HG03520 (cell line): ENCODE results near the gene CSNK2A3.
"Not testable (repeated sequence)": the region's sequence is repeated elsewhere in the genome, so short reads cannot be mapped to it uniquely, and the experiment has no call there.

Source experiments
- ATAC-seq: cut with Tn5 transposase; IDR thresholded peaks from one replicate; pipeline ENCODE4 v1.9.1; 2021; ENCODE audit warnings: mild to moderate bottlenecking, moderate library complexity; ENCODE audit not compliant: unreplicated experiment

Gene CSNK2A3

DNA sequence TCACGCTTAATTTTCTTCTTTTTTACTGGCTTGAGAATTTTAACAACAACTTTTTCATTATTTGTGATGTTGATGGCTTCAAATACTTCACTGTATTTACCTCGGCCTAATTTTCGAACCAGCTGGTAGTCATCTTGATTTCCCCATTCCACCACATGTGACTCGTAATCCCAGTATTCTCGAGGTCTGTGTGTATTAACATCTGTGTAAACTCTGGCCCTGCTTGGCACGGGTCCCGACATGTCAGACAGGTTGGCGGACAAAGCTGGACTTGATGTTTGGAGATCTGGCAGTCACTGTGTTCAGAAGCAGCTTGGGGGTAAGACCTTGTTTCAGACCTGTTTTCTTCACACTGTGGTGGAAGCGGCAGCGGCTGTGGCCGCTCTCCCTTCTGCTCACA is at the start of gene CSNK2A3:
Gene CSNK2A3, minus strand, starts transcription at position 373 of the 400 bp plus-strand sequence. Its CDS starts 131 bp downstream, at position 242.
- ATAC-seq: not testable (repeated sequence)

DNA sequence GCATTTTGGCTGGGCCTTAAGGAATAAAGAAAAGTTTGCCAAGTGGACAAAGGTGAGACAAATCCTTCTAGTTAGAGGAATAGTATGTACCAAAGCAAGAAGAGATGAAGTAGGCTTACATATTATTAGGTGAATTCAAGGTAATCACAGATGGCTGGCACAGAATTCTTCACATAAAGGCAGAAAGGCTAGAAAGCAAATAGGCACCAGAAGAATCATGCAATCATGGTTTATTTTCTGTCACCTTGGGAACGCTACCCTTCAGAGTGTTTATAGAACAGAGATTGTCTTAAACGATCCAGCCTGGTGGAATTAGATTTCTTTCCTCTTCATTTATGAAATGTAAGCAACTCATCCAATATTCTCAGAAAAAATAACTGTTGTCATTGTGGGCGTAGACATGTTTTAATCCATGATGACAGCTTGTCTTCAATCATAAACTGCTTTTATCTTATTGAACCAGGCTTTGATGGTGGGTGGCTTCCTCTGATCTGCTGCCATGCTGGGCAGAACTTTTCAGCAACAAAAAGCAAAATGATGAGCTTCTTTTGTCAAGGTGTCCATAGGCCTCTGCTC is 49.0 kb upstream of the CSNK2A3 start:
- ATAC-seq: no peak

DNA sequence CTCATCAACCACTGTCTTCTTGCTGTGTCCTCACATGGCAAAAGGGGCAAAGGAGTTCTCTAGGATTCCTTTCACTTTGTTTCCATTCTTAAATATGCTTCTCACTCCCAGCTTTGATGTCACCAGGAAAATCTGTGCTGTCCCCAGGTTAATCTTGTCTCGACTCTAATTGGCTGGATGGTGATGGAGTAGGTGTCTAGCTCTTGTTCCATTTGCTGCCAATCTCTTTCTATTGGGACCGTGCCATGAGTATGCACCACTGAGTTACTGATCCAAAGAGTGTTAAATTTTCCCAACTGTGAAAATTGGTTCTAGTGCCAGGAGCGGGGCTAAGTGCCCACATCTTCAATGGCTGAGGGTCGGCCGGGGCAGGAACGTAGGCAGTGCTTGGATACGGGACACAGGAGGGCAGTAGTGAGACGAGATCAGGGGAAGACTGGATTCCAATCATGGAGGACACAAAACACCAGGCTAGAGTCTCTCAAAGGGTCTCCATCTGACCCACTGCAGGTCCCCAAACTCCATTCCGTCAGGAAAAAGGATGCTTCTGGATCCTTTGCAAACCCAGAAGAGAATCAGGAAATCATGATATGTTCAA is 47.7 kb upstream of the CSNK2A3 start:
- ATAC-seq: no peak

DNA sequence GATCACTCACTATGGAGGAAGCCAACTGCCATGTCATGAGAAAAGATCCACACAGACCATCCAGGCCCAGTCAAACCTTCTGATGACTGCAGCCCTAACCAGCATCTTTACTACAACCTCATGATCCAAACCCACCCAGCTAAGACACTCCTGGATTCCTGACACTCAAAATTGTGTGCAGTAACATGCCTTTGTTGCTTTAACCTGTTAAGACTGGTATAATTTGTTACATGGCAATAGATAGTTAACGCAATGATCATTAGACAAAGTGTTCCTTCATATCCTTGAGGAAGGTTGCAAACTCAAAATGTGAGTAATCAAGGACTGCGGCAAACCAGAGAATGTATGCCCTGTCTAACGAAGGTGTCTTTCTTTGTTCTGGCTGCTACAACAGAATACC is 47.1 kb upstream of the CSNK2A3 start:
- no peak for ATAC-seq

DNA sequence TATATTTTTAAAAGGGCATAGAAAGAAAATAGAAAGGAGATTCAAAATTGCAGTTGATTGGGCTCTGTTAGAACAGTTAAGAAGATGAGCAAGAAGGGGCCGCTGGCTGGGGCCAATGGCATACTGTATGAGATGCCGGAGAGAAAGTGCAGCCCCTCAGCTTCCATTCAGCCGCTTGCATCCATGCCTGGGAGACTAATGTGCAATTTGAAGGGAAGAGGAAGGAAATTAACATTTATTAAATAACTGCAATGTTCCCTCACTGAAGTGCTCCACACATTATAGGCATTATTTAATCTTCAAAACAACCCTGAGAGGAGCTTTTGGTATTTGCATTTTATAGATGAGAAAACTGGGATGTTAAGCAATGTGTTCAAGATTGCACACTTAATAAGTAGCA is 44.7 kb upstream of the CSNK2A3 start:
- no peak for ATAC-seq

DNA sequence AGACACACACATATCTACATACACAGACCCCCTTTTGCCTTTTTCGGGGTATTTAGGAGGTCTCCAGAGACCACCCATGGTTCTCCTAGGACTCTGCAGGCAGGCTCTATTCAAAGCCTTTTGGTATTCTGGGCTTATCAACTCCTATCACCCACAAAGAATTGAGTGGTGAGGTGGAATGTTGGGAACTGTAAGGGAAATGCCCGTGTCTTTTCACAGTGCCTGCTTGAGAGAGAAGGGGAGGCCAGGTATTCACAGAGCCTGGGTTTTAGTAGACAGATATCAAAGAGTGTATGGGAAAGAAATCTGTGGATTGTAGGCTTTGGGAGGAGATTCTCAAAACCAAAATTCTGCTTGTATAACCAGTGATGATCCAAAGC is 44.0 kb upstream of the CSNK2A3 start:
- ATAC-seq: no peak

DNA sequence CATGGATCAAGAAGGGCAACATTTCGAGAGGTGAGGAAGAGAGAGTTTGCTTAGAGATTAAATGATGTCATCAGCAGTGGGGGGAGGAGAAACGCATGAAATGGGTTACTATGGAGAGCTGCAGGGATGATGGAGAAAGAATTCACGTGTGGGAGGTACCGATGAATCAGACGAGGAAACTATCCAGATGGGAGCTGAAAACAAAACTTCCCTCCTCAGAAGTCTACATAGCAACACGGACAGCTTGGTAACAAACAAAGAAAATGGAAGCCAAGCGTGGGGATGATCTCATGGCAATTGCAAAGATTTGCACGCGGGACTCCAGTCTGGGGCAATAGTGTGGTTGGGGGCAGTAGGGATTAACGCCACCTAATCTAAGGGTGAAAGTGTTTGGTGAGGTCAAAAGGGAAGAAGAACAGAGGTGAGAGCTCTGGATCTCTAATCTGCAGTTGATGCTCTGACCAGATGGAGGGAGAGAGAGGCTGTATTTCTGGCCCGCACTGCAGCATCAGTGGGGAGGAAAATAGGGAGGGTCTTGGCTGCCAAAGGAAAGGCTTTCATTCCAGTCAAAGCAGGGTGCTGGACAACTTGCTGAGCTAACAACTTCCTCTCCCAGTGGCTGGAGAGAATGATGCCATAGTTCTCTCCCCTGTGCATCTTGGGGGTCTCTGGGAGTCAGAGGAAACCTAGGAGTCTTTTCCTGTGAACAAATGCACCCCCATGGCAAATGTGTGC is 43.4 kb upstream of the CSNK2A3 start:
- no peak for ATAC-seq

DNA sequence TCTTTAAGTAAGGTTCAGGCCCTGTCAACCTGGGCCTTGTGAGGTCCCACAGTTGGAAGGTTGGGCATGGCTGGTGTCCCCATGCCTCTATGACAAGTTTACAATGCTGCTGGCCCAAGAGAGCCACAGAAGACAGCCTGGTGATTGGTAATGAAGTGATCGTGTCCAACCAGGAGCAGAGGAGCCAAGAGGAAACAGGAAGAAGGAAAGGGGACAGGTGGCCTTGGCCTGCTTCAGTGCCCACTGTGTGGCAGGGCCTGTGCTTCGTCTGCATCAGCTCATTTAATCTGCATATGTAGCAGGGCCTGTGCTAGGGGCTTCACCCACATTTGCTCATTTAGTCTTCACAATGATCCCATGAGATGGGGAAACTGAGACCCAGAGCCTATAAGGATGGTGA is 42.1 kb upstream of the CSNK2A3 start:
- no peak for ATAC-seq

DNA sequence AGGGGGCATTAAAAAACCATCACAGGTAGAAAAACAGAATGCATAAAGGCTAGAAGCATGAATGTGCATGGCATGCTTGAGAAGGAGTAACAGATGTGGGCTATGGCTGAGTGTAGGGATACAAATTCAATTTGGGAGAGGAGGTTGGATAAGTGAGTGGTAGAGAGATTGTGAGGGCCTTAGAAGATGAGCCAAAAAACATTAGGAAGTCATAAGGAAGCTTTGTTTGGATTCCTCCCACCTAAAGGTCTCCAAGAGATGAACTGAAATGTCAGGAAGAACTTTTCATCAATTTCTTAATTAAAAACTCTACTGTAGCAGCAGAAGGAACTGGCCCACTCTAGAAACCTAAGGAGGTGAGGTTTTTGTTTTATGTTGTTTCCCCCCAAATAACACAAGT is 41.2 kb upstream of the CSNK2A3 start:
- no peak for ATAC-seq

DNA sequence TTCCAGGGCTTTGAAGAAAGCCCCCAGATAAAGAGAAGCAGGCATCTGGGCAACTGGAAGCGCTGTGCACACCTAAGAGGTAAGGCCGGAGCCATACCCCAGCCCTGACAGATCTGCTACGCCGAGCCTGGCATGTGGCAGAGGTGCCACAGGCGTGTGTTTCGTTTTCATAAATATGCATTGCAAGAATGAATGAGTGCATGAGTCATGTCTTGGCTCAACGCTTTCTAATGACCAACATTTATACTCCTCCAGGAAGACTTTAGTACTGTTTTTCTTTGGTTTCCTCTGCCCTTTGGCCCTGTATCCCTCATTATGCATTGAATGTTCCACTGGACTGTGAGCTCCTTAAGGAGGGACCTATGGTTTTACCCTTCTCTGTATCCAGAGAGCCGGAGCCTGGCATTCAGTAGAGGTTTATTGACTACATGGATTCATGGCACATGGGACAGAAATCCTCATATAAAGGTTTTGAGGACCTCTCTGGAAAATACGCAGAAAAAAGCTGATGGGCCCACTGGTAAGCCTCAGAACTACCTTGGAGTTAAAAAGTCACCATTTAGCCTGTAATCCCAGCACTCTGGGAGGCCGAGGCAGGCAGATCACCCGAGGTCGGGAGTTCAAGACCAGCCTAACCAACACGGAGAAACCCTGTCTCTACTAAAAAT is 38.9 kb upstream of the CSNK2A3 start:
- no peak for ATAC-seq

DNA sequence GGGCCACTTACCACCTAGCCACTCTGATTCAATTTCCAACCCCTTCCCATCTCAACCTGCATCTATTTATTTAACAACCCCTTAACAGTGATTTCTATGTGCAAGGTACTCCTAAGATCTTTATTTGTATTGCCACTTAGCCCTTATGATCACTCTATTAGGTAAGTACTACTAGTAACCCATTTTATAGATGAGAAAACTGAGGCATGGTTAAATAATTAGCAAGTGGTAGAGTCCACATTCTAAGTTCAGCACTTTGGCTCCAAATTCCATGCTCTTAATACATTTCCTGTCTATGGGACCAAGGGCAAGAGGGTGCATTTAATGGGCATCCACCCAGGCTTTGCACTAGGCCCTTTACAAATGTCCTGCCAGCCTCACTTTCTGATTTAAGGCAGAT is 38.1 kb upstream of the CSNK2A3 start:
- ATAC-seq: no peak

DNA sequence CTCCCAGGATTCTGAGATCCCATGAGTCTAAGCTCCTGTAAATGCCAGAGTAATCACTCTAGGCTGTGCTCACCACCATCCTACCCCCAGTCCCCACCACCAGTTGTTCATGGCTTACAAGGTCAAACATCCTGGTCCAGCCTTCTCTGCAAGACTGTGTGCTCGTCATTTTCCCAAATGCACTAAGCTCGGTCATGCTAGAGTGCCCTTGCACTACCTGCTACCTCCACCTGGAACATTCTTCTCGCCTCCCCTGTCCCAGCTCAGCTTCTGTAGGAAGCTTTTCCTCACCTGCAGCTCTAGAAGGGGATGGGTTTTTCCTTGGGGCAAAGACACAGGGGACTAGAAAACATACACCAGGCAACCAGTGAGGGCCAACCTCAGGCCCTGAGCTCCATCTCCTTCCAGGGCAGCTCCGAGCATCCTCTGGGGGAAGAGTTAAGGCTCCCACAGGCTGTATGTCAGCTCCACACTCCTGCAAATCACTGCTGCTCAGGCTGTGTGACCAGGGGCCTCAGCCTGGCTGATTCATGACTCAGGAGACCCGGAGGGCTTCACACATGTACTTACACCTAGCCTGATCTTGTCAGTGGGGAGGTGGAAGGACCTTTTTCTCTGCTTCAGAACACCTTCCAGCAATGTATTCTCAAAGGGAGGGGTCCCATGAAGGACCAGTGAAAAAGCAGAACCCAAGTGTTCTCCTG is 37.2 kb upstream of the CSNK2A3 start:
- no peak for ATAC-seq

DNA sequence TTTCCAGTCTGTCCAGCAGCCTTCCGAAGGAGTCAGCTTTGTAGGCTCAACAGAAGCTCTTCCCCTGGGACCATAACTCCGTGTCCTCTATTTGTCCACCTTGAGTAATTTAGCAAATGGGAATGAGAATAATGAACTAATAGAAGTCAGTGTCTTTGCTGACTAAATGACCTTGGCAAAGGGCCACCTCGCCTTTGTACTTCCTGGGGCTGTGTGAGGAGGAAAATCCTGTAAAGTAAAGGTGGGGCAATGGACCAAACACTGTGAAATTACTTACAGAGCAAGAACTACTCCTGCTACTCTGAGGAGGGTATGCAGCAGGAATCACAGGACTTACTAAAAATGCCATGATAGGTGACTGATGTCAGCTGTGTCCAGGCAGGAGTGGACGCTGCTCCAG is 36.2 kb upstream of the CSNK2A3 start:
- ATAC-seq: no peak

DNA sequence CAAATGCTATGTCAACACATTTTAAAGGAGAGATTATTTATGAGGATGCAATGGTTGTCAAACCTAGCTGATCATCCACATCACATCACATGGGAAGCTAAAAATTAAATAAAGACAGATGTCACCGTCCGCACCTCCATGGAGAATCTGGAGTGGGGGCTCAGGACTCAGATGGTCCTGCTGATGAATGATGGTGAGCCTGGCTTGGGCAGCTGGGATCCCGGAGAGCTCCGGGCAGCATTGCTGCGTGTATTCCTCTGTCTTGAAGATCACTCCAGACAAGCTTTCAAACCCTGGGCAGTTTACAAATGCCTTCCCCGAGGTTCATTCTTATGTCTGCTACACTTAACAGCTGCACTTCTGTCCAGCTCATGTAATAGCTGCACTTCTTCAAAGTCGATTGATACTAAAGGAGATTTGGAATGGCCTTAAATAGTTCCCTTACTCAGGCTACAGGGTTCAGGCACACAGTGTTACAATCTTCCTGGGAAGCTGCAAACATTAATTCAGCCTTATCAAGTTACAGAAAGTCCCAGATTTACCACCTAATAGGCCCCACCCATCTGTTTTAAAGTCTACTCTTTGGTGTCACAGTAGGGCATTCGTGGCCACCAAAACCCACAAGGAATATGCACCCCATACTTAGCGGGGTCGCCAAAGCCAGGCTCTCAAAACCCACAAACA is 34.7 kb upstream of the CSNK2A3 start:
- ATAC-seq: no peak

DNA sequence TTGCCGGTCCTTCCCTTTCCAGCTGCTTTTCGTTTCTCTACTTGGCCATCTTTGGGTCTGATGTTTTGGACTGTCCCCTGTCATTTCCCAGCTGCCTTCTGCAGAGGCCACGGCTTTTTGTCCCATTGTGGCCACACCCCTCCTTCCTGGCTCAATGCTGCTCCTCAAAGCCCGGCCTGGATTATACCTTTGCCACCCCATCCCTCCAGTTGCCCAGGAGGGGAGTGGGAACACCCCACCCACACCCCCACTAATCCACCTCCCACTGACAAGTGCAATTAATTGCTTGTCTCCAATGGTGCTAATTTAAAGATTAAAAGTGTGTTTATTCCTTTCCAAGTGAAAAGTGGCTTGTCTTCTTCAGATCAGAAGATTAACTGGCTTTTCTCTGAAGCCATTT is 34.2 kb upstream of the CSNK2A3 start:
- ATAC-seq: no peak

DNA sequence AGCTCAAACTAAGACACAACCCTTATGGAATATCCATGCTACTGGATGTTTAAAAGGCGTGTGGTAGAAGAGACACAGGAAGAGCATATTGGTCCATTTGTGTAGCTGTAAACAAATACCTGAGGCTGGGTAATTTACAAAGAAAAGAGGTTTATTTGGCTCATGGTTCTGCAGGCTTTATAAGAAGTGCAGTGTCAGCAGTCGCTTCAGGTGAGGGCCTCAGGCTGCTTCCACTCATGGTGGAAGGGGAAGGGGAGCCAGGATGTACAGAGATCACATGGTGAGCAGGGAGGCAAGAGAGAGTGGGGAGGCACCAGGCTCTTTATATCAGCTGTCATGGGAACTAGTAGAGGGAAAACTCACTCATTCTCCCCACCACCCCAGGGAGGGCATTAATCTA is 31.8 kb upstream of the CSNK2A3 start:
- no peak for ATAC-seq

DNA sequence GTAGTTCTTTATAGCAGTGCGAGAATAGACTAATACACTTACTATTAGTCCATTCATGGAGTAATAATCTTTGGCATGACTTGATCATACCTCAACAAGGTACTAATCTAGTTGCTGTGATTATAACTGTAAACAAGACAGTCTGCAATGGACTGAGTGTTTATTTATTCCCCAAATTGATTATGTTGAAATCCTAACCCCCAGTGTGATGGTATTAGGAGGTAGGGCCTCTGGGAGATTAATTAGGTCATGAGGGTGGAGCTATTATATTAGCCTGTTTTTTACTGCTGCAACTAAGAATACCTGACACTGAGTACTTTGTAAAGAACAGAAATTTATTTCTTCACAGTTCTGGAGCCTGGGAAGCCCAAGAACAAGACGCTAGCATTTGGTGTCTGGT is 30.9 kb upstream of the CSNK2A3 start:
- no peak for ATAC-seq

DNA sequence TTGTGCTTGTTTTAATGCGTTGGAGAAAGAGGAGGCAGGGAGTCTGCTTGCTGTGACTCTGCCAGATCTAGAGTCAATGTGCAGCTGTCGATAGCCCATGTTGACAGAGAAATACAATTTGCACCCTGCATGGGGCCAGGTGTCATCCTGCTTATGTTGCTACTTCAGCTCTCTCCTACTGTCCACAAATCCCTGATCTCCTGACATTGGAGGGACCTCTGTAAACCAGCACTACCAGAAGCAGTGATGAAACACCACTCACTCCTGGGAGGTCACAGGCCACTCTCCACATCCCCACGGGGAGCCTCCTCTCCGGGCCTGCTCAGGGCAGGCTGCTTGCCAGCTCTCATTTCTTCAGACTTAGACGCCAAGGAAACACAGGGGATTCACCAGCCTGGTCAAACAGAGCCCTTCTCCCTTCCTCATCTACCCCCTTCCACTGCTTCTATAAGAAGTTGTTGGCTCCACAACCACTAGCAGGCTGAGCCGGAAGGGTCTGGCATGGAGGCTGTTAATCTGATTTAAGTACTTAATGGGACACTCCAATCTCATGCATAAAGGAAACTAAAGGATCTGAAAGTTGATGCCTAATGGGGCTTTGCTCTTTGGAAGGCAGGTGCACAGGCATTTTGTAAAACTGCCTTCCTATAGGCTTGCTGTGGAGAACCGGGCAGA is 29.9 kb upstream of the CSNK2A3 start:
- ATAC-seq: no peak

DNA sequence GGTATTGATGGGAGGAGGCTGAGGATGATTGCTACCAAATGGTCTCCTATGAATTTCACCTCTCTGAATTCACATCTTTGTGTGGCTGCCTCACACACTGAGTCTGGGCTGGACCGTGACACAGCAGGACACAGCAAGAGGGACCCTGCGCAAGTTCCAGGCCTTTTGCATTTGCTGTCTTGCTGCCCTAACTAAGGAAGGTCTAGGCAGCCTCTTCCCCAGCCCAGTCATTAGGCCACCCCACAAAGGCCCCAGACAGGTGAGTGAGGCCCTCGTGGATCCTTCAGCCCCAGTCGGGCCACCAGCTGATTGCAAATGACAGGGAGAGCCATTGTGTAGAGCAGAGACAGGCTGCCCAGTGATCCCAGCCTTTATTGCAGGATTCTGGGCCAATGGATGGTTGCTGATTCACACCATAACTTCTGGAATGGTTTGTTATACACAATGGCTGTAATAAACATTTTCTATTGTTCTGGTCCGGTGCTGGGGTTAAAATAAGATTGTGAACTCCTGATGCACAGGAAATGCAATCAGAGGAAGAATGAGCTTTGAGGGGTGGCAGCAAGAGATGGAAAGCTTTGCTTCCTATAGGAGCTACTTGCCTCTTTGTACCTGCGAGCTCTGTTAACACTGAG is 28.5 kb upstream of the CSNK2A3 start:
- no peak for ATAC-seq

DNA sequence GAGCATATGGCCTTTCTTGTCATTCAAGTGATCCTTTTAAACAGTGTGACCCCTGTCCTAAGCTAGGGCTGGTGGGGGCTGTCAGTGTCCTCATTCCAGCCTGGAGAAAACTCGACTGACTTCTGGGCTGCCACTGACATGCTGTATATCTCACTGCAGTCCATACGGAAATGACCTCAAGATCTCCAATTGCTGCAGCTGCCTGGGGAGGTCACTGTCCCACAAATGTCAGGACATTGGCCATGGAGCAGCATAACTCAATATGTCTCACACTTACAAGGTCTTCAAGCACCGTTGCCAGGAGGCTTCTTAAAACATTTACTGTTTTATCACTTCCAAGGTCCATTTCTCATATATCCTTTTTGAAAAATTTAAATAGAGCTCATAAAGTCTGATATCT is 27.8 kb upstream of the CSNK2A3 start:
- no peak for ATAC-seq
